SK-N-SH (cell line): ENCODE measurements around the gene STX5. TPM values are rescaled to one million over a fixed set of nuclear protein-coding genes. Genes with fewer than 3 reads are reported as not detected.

Source experiments
- CTCF ChIA-PET: fragments of 300-600, 350-600 bp; formaldehyde crosslinking; extraction: SDS; loops from one replicate; lab custom pipeline; 2021; lab: Yijun Ruan, JAX
- POLR2A ChIA-PET: fragments of 350-600 bp; sonication (Branson Sonifier 250); formaldehyde crosslinking; extraction: SDS; loops from one replicate; lab custom pipeline; 2020; ENCODE audit warnings: antibody characterized with exemption, inconsistent platforms; lab: Yijun Ruan, JAX
- DNase-seq: peaks from one replicate; pipeline ENCODE4 v3.0.0; 2012
- H2AFZ ChIP-seq: fragments of 200-600 bp; sonication (generic); 2 replicates; pipeline ENCODE4 v1.8.1; 2016; ENCODE audit warnings: antibody characterized with exemption, mild to moderate bottlenecking, low read depth
- H3F3A ChIP-seq: fragments of 200-600 bp; sonication (generic); replicated peaks from 2 replicates; pipeline ENCODE3; 2016; ENCODE audit warnings: antibody characterized with exemption, mild to moderate bottlenecking; ENCODE audit not compliant: insufficient read depth
- H3K27ac ChIP-seq, 2 experiments: fragments of 200-500 bp in 1 of 2; fragments of 200-600 bp in 1 of 2; sonication (Bioruptor generic) in 1 of 2; sonication (generic), shearing (Covaris generic) in 1 of 2; 2 replicates each; pipeline versions ENCODE4 v1.5.1 to v1.6.1; 2014 to 2016; ENCODE audit warnings: low read depth in 2 of 2, inconsistent platforms in 1 of 2, low read length in 1 of 2, mild to moderate bottlenecking in 1 of 2, mixed read lengths in 1 of 2
- H3K27me3 ChIP-seq: fragments of 200-600 bp; sonication (generic), shearing (Covaris generic); 2 replicates; pipeline ENCODE4 v1.6.1; 2016; ENCODE audit warnings: mixed run types; ENCODE audit not compliant: insufficient read depth
- H3K36me3 ChIP-seq, 2 experiments: fragments of 200-500 bp in 1 of 2; fragments of 200-600 bp in 1 of 2; sonication (Bioruptor generic) in 1 of 2; sonication (generic) in 1 of 2; replicated peaks in 1 of 2; 2 replicates each; pipeline versions ENCODE3 to v1.5.1; 2014 to 2016; ENCODE audit warnings: low read length in 1 of 2, mild to moderate bottlenecking in 1 of 2; ENCODE audit not compliant: insufficient read depth in 2 of 2, control insufficient read depth in 1 of 2
- H3K4me1 ChIP-seq, 2 experiments: fragments of 200-500 bp in 1 of 2; fragments of 200-600 bp in 1 of 2; sonication (Bioruptor generic) in 1 of 2; sonication (generic), shearing (Covaris generic) in 1 of 2; 2 replicates each; pipeline versions ENCODE4 v1.5.1 to v1.6.1; 2014 to 2016; ENCODE audit warnings: low read depth in 1 of 2, low read length in 1 of 2, mixed run types in 1 of 2; ENCODE audit not compliant: insufficient read depth in 2 of 2, control insufficient read depth in 1 of 2
- H3K4me2 ChIP-seq: fragments of 200-600 bp; sonication (generic), shearing (Covaris generic); 2 replicates; pipeline ENCODE4 v1.6.1; 2017; ENCODE audit warnings: mixed run types
- H3K4me3 ChIP-seq, 2 experiments: fragments of 200-500 bp in 1 of 2; fragments of 200-600 bp in 1 of 2; sonication (Bioruptor generic) in 1 of 2; sonication (generic), shearing (Covaris generic) in 1 of 2; 2 replicates each; pipeline versions ENCODE4 v1.5.1 to v1.8.1; 2014 to 2016; ENCODE audit warnings: low read depth in 2 of 2, inconsistent platforms in 1 of 2, low read length in 1 of 2, mild to moderate bottlenecking in 1 of 2, mixed read lengths in 1 of 2, moderate library complexity in 1 of 2
- H3K79me2 ChIP-seq: fragments of 200-600 bp; sonication (generic); 2 replicates; pipeline ENCODE4 v1.8.1; 2017; ENCODE audit warnings: mild to moderate bottlenecking; ENCODE audit not compliant: insufficient read depth
- H3K9ac ChIP-seq: fragments of 200-600 bp; sonication (generic); 2 replicates; pipeline ENCODE4 v1.6.1; 2017; ENCODE audit warnings: mixed run types
- H3K9me2 ChIP-seq: fragments of 200-600 bp; sonication (generic); 2 replicates; pipeline ENCODE4 v1.6.1; 2017; ENCODE audit warnings: mixed run types
- H3K9me3 ChIP-seq: fragments of 200-600 bp; sonication (generic); 2 replicates; pipeline ENCODE4 v1.6.1; 2017; ENCODE audit warnings: mixed run types, mild to moderate bottlenecking, moderate library complexity
- H4K20me1 ChIP-seq: fragments of 200-600 bp; sonication (generic); 2 replicates; pipeline ENCODE4 v1.6.1; 2017; ENCODE audit warnings: mild to moderate bottlenecking, mixed run types; ENCODE audit not compliant: insufficient read depth
- CHD2 ChIP-seq: fragments of 150-350 bp; IDR thresholded peaks from 2 replicates; pipeline ENCODE4 v1.6.1; 2018; ENCODE audit warnings: low read length; ENCODE audit not compliant: partially characterized antibody
- CTCF ChIP-seq: fragments of 200-600 bp; sonication (generic); IDR thresholded peaks from 2 replicates; pipeline ENCODE4 v1.6.1; 2017; ENCODE audit warnings: antibody characterized with exemption, mild to moderate bottlenecking, moderate library complexity
- ELF1 ChIP-seq: IDR thresholded peaks from 2 replicates; pipeline ENCODE4 v1.4.0; 2012
- EP300 ChIP-seq, 2 experiments: IDR thresholded peaks; 2 replicates each; pipeline versions ENCODE4 v1.4.0 to v1.6.1; 2012; ENCODE audit warnings: borderline replicate concordance in 1 of 2, low read depth in 1 of 2, low read length in 1 of 2
- EZH2phosphoT487 ChIP-seq: fragments of 200-600 bp; sonication (generic); IDR thresholded peaks from 2 replicates; pipeline ENCODE4 v1.6.1; 2017; ENCODE audit warnings: low read depth, mixed run types, mild to moderate bottlenecking, antibody characterized with exemption, moderate library complexity, borderline replicate concordance
- FOSL2 ChIP-seq: IDR thresholded peaks from 2 replicates; pipeline ENCODE4 v1.4.0; 2012; ENCODE audit warnings: low read depth, mild to moderate bottlenecking, moderate library complexity, borderline replicate concordance
- FOXM1 ChIP-seq: IDR thresholded peaks from 2 replicates; pipeline ENCODE4 v1.4.0; 2012; ENCODE audit warnings: low read depth, mild to moderate bottlenecking
- GATA2 ChIP-seq: sonication (generic); formaldehyde crosslinking; IDR thresholded peaks from 2 replicates; pipeline ENCODE4 v1.5.0; 2020; ENCODE audit warnings: mild to moderate bottlenecking, missing genetic modification reagents
- JUND ChIP-seq: IDR thresholded peaks from 2 replicates; pipeline ENCODE4 v1.4.0; 2012
- MXI1 ChIP-seq: IDR thresholded peaks from 2 replicates; pipeline ENCODE4 v1.6.1; 2012; ENCODE audit warnings: mild to moderate bottlenecking, low read depth, low read length, improper control_type of control experiment
- NFIC ChIP-seq: IDR thresholded peaks from 2 replicates; pipeline ENCODE4 v1.4.0; 2012; ENCODE audit warnings: borderline replicate concordance
- RAD21 ChIP-seq: IDR thresholded peaks from 2 replicates; pipeline ENCODE4 v1.6.1; 2012; ENCODE audit warnings: mild to moderate bottlenecking, low read length
- RCOR1 ChIP-seq: fragments of 150-350 bp; IDR thresholded peaks from 2 replicates; pipeline ENCODE4 v1.6.1; 2017; ENCODE audit warnings: antibody characterized with exemption, low read length
- RFX5 ChIP-seq: IDR thresholded peaks from 2 replicates; pipeline ENCODE4 v1.6.1; 2012; ENCODE audit warnings: mild to moderate bottlenecking, improper control_type of control experiment, low read length
- RXRA ChIP-seq: IDR thresholded peaks from 2 replicates; pipeline ENCODE4 v1.4.0; 2012; ENCODE audit warnings: low read depth, mild to moderate bottlenecking, borderline replicate concordance
- SIN3A ChIP-seq: IDR thresholded peaks from 2 replicates; pipeline ENCODE4 v1.6.1; 2012; ENCODE audit warnings: low read depth, mild to moderate bottlenecking, low read length, moderate library complexity, borderline replicate concordance
- SMC3 ChIP-seq: IDR thresholded peaks from 2 replicates; pipeline ENCODE4 v1.6.1; 2012; ENCODE audit warnings: low read depth, low read length, improper control_type of control experiment
- TAF1 ChIP-seq: IDR thresholded peaks from 2 replicates; pipeline ENCODE4 v1.6.1; 2012; ENCODE audit warnings: low read depth, mild to moderate bottlenecking, low read length, moderate library complexity, borderline replicate concordance
- TCF12 ChIP-seq: IDR thresholded peaks from 2 replicates; pipeline ENCODE4 v1.4.0; 2012
- USF1 ChIP-seq: IDR thresholded peaks from 2 replicates; pipeline ENCODE4 v1.4.0; 2012; ENCODE audit warnings: low read depth, borderline replicate concordance
- YY1 ChIP-seq: IDR thresholded peaks from 2 replicates; pipeline ENCODE4 v1.4.0; 2012; ENCODE audit warnings: low read depth, mild to moderate bottlenecking
- WGBS: methylation state at CpG from one replicate; pipeline ENCODE4 v1.1.6; 2017; ENCODE audit warnings: low lambda C conversion rate; 5-methylcytosine and 5-hydroxymethylcytosine counted together
- polyA plus RNA-seq, 3 experiments: library from polyadenylated mRNA; depleted of rRNA; stranded (reverse); fragments of >200 nt; gene quantifications; 2 replicates each; pipeline ENCODE4 v1.2.3, GENCODE V29; 2012
- TF ChIP-seq, protein P1 (sequence below): fragments of 150-350 bp; IDR thresholded peaks from 2 replicates; pipeline ENCODE4 v1.6.1; 2017; ENCODE audit warnings: antibody characterized with exemption, low read length, low read depth, borderline replicate concordance

The STX5 gene
- polyA plus RNA-seq, 1 of the 3 experiments (the other 2 are of a cell fraction): 24.2 TPM

- no peak for TF ChIP-seq EZH2phosphoT487
- no peak for TF ChIP-seq NFIC
- no peak for TF ChIP-seq FOXM1
- no peak for TF ChIP-seq FOSL2
- no peak for TF ChIP-seq CTCF
- TF ChIP-seq RFX5: peak; percentile 79
- TF ChIP-seq RXRA: no peak
- TF ChIP-seq, protein P1, sequence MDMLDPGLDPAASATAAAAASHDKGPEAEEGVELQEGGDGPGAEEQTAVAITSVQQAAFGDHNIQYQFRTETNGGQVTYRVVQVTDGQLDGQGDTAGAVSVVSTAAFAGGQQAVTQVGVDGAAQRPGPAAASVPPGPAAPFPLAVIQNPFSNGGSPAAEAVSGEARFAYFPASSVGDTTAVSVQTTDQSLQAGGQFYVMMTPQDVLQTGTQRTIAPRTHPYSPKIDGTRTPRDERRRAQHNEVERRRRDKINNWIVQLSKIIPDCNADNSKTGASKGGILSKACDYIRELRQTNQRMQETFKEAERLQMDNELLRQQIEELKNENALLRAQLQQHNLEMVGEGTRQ: no peak
- TF ChIP-seq TCF12: no peak
- peak; percentile 39 for TF ChIP-seq TAF1
These were observed at the start of gene STX5 (continued) for GRCh38 chr11:62831520-62832335.

GRCh38 chr11:62880803-62881578 is 49.1 kb upstream of the STX5 start, which contains the start of gene SLC3A2:
Gene SLC3A2, plus strand, starts transcription at chr11:62880896. Its CDS starts 128 bp downstream, at chr11:62881024.
- peaks cover 33 to 46% of the 10 kb centered on the region in 2 experiments for H3K36me3 ChIP-seq
- WGBS: 3% methylated on average over 18 of the region's 69 CpGs
- peaks cover 64% of the 10 kb centered on the region for H3K79me2 ChIP-seq
- TF ChIP-seq FOXM1: 0 out of 2 replicates have a peak, but pooled peaks have one; percentile 19
- TF ChIP-seq SMC3: 0 out of 2 replicates have a peak, but pooled peaks have one; percentile 33
- peak; percentile 38 for TF ChIP-seq SIN3A
- TF ChIP-seq RAD21: peak; percentile 57
- no peak for TF ChIP-seq RCOR1
- TF ChIP-seq RXRA: no peak
- 0 out of 2 replicates have a peak, but pooled peaks have one; percentile 4 for TF ChIP-seq NFIC
- TF ChIP-seq MXI1: peak; percentile 97
- TF ChIP-seq RFX5: no peak
- no peak for TF ChIP-seq JUND
- peak; percentile 67 for TF ChIP-seq CTCF
- no peak for TF ChIP-seq ELF1
- TF ChIP-seq EP300 (IDR thresholded peaks at IDR 0.05; ENCODE audit: borderline replicate concordance in 1 of 2, low read depth in 1 of 2, low read length in 1 of 2): no peak
- TF ChIP-seq TAF1: peak; percentile 96
- peak; percentile 27; the same call in 1 of the 2 replicates for TF ChIP-seq TCF12
- TF ChIP-seq YY1: peak; percentile 83
- no peak for TF ChIP-seq GATA2 (CRISPR knock-in tag)
- TF ChIP-seq USF1: no peak
- peak; percentile 92 for TF ChIP-seq CHD2

More at GRCh38 chr11:62880803-62881578, 49.1 kb upstream of the STX5 start, which contains the start of gene SLC3A2:
- ChIA-PET CTCF (interaction anchor here (0.6 to 9.5 kb wide), 32 partner anchors 8 to 235 kb away, joined by 3 to 76 read pairs (median 4); partner anchors contain the start of genes C11orf98, CSKMT, GANAB and POLR2G), POLR2A (interaction anchor here (0.6 to 3.3 kb wide), 13 partner anchors 9 to 209 kb away, joined by 3 to 34 read pairs (median 6); partner anchors contain the start of genes LBHD1, STX5, TMEM179B and UQCC3)
- H3F3A ChIP-seq: peaks cover 34% of the 10 kb centered on the region
- peak within 1 kb of the TSS; percentile 57; the same call in 1 of the 2 replicates for H2AFZ ChIP-seq
- H3K27me3 ChIP-seq: no peaks in the 10 kb centered on the region
- H3K27ac ChIP-seq: peak within 1 kb of the TSS; percentile 94 to 98
- H3K4me1 ChIP-seq: peaks cover 32 to 44% of the 10 kb centered on the region in 2 experiments
- peak within 1 kb of the TSS; percentile 99 for H3K9ac ChIP-seq
- peak within 1 kb of the TSS; percentile 94 for H3K4me2 ChIP-seq
- H3K9me3 ChIP-seq: no peaks in the 10 kb centered on the region
- peaks cover 33% of the 10 kb centered on the region for H4K20me1 ChIP-seq
- peak; percentile 89 for DNase-seq
- H3K9me2 ChIP-seq: no peaks in the 10 kb centered on the region
- H3K4me3 ChIP-seq: peak within 1 kb of the TSS; percentile 82 to 91
